COR-L47 (cell line): ENCODE measurements around the gene ALOXE3.
A peak's percentile ranks its signal among the peaks of the same experiment; 100 is the strongest.
"Not testable (repeated sequence)": the region's sequence is repeated elsewhere in the genome, so short reads cannot be mapped to it uniquely, and the experiment has no call there.

ENCODE experiments used
- DNase-seq: peaks from one replicate; lab custom pipeline; 2025; lab: John Stamatoyannopoulos, UW

Gene ALOXE3

GRCh38 chr17:8121681-8122421, 3.5 kb upstream of the ALOXE3 start:
- no peak for DNase-seq

DNA sequence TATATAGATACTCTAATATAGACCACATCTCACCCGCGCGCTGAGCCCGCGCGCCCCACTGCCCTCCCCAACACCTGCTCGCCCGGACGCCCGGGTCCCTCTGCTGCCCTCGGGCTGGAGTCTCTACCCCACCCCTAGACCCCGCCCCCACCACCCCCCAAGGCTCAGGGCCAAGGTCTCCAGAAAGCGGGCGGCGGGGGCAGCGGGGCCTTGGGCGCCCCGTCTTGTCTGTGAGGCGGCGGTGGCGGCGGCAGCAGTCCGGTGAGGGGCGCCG, 3.0 kb upstream of the ALOXE3 start:
- no peak for DNase-seq

GRCh38 chr17:8120520-8121406, 2.4 kb upstream of the ALOXE3 start:
- no peak for DNase-seq

DNA sequence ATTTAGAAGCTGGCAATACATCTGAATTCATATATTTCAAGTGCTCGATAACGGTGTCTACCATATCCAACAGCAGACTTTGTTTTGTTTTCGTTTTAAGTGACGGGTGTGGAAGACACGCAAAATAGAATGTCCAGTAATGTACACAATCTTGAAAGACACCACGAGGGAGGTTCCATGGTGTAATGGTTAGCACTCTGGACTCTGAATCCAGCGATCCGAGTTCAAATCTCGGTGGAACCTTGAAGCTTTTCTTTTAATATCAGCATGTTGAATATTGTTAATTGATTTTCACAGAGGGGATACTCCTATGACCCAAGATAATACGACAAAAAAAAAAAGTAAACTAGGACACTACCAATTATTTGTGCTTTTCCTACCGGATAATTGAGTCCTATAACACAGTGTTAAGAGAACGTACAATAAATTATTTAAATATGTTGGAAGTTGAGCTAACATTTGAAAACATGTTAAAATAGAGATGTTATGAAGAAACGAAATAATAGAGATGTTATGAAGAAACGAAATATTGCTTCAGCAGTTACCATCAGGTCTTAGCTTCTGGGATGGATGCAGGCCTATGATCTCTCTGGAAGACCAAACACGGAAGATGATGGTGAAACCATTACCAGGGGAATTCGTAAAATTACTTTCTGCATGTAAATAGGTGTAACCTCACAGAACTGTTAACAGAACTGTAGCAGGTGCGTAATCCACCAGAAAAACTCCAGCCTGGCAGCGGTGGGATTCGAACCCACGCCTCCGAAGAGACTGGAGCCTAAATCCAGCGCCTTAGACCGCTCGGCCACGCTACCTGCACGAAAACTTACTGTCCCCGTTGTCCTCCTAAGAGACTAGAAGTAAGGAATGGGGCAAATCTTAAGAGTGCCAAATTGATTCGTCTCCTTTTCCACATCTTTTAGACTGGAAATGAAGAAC, 1.5 kb upstream of the ALOXE3 start:
- DNase-seq = peak; percentile 61

- peak; percentile 52 for DNase-seq
Observed at GRCh38 chr17:8118769-8119580, 661 bp upstream of the ALOXE3 start.

- no peak for DNase-seq
Observed at GRCh38 chr17:8117367-8117979, 841 bp downstream of the ALOXE3 start.

- DNase-seq = no peak
Observed at GRCh38 chr17:8116776-8117175, 1.5 kb downstream of the ALOXE3 start.

GRCh38 chr17:8110907-8111306, 7.4 kb downstream of the ALOXE3 start:
- DNase-seq = no peak

GRCh38 chr17:8110456-8110804, 7.9 kb downstream of the ALOXE3 start:
- DNase-seq = no peak

GRCh38 chr17:8109661-8110455, 8.5 kb downstream of the ALOXE3 start:
- DNase-seq = no peak

DNA sequence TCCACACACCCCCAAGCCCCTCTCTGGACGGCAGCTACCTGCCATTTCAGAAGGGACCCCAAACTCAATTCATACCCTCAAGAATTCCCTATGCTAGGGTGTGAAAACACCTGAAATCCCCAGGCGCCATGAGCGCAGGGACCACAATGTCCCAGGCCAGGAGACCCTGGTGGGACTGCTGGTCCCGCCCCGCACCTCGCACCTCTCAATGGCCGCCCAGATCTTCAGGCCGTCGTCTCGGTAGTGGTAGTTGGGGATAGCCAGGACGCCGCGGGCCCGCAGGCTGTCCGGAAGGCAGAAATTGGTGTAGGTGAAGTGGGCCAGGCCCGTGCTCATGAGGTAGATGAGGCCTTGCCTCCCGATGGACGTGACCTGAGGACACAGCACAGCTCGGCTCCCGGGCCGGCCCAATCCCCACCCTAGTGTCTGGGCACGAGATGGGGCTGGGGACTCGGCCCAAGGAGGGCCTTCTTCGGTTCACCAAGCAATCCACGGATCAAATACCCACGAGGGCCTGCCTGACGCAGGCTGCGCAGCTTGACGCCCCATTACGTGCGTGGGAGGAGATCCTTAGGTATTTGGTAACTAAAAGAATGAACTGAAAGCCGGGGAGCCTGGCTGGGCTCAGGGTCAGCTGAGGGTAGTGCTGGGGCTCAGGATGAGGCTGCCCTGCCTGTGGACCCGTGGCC, 9.2 kb downstream of the ALOXE3 start:
- DNase-seq = no peak

DNA sequence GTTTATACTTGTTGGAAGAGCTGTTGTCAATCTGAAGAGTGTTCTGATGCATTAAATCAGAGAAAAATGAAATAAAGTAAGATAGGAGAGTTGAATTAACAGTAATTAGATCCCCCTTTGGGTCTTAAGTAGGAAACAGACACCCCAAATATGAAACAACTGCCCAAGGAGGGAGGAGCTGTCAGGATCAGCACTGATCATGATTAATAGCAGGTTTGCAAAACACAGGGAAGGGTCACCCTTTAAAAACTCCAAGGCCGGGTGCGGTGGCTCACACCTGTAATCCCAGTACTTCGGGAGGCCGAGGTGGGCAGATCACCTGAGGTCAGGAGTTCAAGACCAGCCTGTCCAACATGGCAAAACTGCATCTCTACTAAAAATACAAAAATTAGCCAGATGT, 11.3 kb downstream of the ALOXE3 start:
- DNase-seq = not testable (repeated sequence)

GRCh38 chr17:8105957-8106398, 12.3 kb downstream of the ALOXE3 start:
- DNase-seq = no peak

- DNase-seq = no peak
Observed at GRCh38 chr17:8104911-8105310, 13.4 kb downstream of the ALOXE3 start.

DNA sequence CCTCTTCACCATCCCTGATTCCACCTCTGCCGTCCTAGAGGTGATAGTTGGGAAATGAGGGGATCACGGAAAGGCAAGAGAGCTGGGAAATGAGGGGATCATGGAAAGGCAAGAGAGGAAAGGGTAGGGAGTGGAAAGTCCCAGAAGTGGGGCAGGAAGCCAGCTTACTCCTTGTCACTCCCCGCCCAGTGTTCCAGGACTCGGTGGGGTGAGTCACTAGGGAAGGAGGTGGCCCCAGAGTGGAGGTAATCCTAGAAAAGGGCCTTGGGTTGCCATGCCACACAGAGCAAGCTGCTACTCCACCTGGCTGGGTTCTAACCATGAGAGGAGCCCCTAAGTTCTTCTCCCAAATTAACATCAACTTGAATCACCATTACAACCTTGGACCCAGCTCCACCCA, 14.8 kb downstream of the ALOXE3 start:
- DNase-seq = no peak

- DNase-seq = no peak
Observed at GRCh38 chr17:8101721-8102120, 16.6 kb downstream of the ALOXE3 start.

DNA sequence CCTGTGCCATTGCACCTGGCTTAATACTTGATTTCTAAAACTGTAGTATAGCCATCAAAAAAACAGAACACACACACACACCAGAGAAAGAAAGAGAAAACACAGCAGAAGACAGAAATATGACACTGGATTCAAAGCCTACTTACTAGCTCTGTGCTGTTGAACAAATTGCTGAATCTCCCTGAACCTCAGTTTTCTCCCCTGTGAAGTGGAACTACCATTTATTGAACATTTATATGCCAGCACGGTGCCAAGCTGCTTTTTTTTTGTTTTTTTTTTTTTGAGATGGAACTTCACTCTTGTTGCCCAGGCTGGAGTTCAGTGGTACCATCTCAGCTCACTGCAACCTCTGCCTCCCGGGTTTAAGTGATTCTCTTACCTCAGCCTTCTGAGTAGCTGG, 17.6 kb downstream of the ALOXE3 start:
- no peak for DNase-seq

DNA sequence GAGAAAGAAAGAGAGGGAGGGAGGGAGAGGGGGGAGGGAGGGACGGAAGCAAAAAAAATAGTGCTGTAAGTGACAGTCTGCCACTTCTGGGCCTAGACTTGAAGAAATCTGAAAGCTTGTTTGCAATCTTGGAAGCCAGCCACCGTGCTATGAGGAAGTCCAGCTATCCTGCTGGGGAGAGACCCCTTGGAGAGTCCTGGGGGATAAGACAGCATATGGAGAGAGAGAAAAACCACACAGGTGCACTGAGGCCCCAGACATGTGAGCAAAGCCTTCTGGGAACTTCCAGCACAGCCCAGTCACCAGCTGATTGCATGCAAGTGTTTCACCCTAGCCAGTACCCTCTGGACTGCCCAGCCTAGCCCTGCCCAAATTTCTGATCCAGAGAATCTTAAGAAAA, 18.2 kb downstream of the ALOXE3 start:
- no peak for DNase-seq

DNA sequence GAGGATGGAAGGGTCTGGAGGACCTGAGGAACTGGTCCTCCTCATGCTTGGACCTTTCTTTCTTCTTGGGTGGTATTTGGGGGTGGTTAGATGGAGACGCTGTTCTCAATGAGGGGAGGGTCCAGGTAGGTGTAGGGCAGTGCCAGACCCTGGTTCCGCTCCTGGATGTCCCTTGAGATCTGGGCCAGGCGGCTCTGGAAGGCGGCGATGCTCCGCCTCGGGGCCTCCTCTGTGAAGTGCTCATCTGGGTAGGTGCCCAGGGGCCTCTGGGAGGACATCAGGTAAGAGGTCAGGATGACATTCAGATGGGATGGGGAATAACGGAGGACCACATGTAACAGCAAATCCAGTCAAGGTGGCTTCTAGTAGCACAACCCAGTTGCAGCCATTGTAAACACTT, 21.8 kb downstream of the ALOXE3 start:
- no peak for DNase-seq

GRCh38 chr17:8095361-8095760, 23.0 kb downstream of the ALOXE3 start:
- no peak for DNase-seq
